GM20431 (cell line): ENCODE results near the gene CXCL1.

Source experiments
- in situ Hi-C: fragments of 300-500 bp; cut with MseI, MboI; formaldehyde crosslinking; loops from one replicate; pipeline ENCODE4 v1.15.0; 2020; ENCODE audit warnings: low sequenced_read_pairs; ENCODE audit not compliant: unreplicated experiment

CXCL1 gene

GRCh38 chr4:73869130-73870055 is at the start of gene CXCL1:
Gene CXCL1, plus strand, starts transcription at chr4:73869393. Its CDS starts 78 bp downstream, at chr4:73869471.
- in situ Hi-C loops, result no loop called here

- in situ Hi-C loops, result no loop called here
Observed at GRCh38 chr4:73821325-73821724, 47.9 kb upstream of the CXCL1 start.

- in situ Hi-C loops, result no loop called here
Observed at GRCh38 chr4:73822389-73822788, 46.8 kb upstream of the CXCL1 start.

GRCh38 chr4:73822812-73823504 is 46.2 kb upstream of the CXCL1 start:
- in situ Hi-C loops, result no loop called here

- in situ Hi-C loops, result no loop called here
Observed at GRCh38 chr4:73823760-73824159, 45.4 kb upstream of the CXCL1 start.

- in situ Hi-C loops, result no loop called here
Observed at GRCh38 chr4:73828956-73829355, 40.2 kb upstream of the CXCL1 start.

GRCh38 chr4:73831569-73831968 is 37.6 kb upstream of the CXCL1 start:
- in situ Hi-C loops, result no loop called here

GRCh38 chr4:73832651-73833237 is 36.4 kb upstream of the CXCL1 start:
- in situ Hi-C loops, result no loop called here

- in situ Hi-C loops, result no loop called here
Observed at GRCh38 chr4:73836373-73837279, 32.6 kb upstream of the CXCL1 start, which contains the start of gene CXCL6. Gene CXCL6, plus strand, starts transcription at chr4:73836678. Its CDS starts 73 bp downstream, at chr4:73836751.

- in situ Hi-C loops, result no loop called here
Observed at GRCh38 chr4:73839071-73839470, 30.1 kb upstream of the CXCL1 start.

GRCh38 chr4:73839715-73840114 is 29.5 kb upstream of the CXCL1 start:
- in situ Hi-C loops, result no loop called here

GRCh38 chr4:73841243-73841925 is 27.8 kb upstream of the CXCL1 start:
- in situ Hi-C loops, result no loop called here

- in situ Hi-C loops, result no loop called here
Observed at GRCh38 chr4:73842696-73843095, 26.5 kb upstream of the CXCL1 start.

- in situ Hi-C loops, result no loop called here
Observed at GRCh38 chr4:73843369-73843768, 25.8 kb upstream of the CXCL1 start.

GRCh38 chr4:73844345-73844744 is 24.8 kb upstream of the CXCL1 start:
- in situ Hi-C loops, result no loop called here

GRCh38 chr4:73844806-73845205 is 24.4 kb upstream of the CXCL1 start:
- in situ Hi-C loops, result no loop called here

- in situ Hi-C loops, result no loop called here
Observed at GRCh38 chr4:73847526-73848182, 21.5 kb upstream of the CXCL1 start.

GRCh38 chr4:73848183-73848777 is 20.9 kb upstream of the CXCL1 start:
- in situ Hi-C loops, result no loop called here
